H1 (cell line): Measurements from ENCODE around the gene MB. TPM values are rescaled to one million over a fixed set of nuclear protein-coding genes. Genes with fewer than 3 reads are reported as not detected.

Experiments
- CTCF ChIA-PET: fragments of 300-600 bp; sonication (Branson Sonifier 250); formaldehyde crosslinking; loops from one replicate; lab custom pipeline; 2021; ENCODE audit not compliant: partially characterized antibody; lab: Charles Lee
- POLR2A ChIA-PET: fragments of 300-600 bp; sonication (Branson Sonifier 250); formaldehyde crosslinking; loops from one replicate; lab custom pipeline; 2021; ENCODE audit warnings: inconsistent platforms; ENCODE audit not compliant: partially characterized antibody; lab: Charles Lee
- DNase-seq, 2 experiments: peaks; one replicate each; pipeline versions ENCODE4 v3.0.0 to v3.0.0-alpha.2; 2010 to 2022; ENCODE audit warnings: low spot score in 2 of 2, low read depth in 1 of 2, mixed read lengths in 1 of 2
- FAIRE-seq: peaks from 2 replicates; lab custom pipeline; 2011; peaks lifted over from hg19 to GRCh38; lab: Jason Lieb, UNC
- H2AFZ ChIP-seq: 2 replicates; pipeline ENCODE4 v1.8.1; 2012; ENCODE audit warnings: low read length, inconsistent platforms
- H2AK5ac ChIP-seq: 2 replicates; pipeline ENCODE4 v1.6.1; 2013; ENCODE audit warnings: low read depth, low read length
- H2BK120ac ChIP-seq: replicated peaks from 2 replicates; pipeline ENCODE3; 2013; ENCODE audit warnings: low read depth, low read length, inconsistent platforms
- H2BK12ac ChIP-seq: 2 replicates; pipeline ENCODE4 v1.6.1; 2013; ENCODE audit warnings: low read depth, low read length
- H2BK15ac ChIP-seq: 2 replicates; pipeline ENCODE4 v1.6.1; 2013; ENCODE audit warnings: low read length
- H2BK20ac ChIP-seq: 2 replicates; pipeline ENCODE4 v1.6.1; 2013; ENCODE audit warnings: low read length
- H2BK5ac ChIP-seq: 2 replicates; pipeline ENCODE4 v1.6.1; 2013; ENCODE audit warnings: low read depth, low read length
- H3K14ac ChIP-seq: 2 replicates; pipeline ENCODE4 v1.6.1; 2013; ENCODE audit warnings: inconsistent platforms; ENCODE audit not compliant: insufficient read length
- H3K18ac ChIP-seq: 2 replicates; pipeline ENCODE4 v1.6.1; 2013; ENCODE audit warnings: low read length; ENCODE audit errors: extremely low read depth
- H3K23ac ChIP-seq: 2 replicates; pipeline ENCODE4 v1.6.1; 2013; ENCODE audit warnings: inconsistent platforms; ENCODE audit not compliant: insufficient read length
- H3K23me2 ChIP-seq: 2 replicates; pipeline ENCODE4 v1.6.1; 2013; ENCODE audit warnings: low read depth, low read length
- H3K27ac ChIP-seq: 2 replicates; pipeline ENCODE4 v1.6.1; 2011; ENCODE audit warnings: low read depth, low read length, inconsistent platforms
- H3K27me3 ChIP-seq, 4 experiments: replicated peaks in 1 of 4; 1 replicate in 1 of 4; 2 replicates in 3 of 4; pipeline versions ENCODE4 v1.6.1 to v1.8.1; 2011 to 2013; ENCODE audit warnings: low read length in 3 of 4, mild to moderate bottlenecking in 3 of 4, inconsistent platforms in 2 of 4, mixed read lengths in 2 of 4, moderate library complexity in 1 of 4; ENCODE audit not compliant: control insufficient read depth in 3 of 4, insufficient read depth in 3 of 4; ENCODE audit errors: extremely low read depth in 1 of 4
- H3K36me3 ChIP-seq, 4 experiments: 2 replicates each; pipeline versions ENCODE4 v1.6.1 to v1.8.1; 2011 to 2013; ENCODE audit warnings: mild to moderate bottlenecking in 4 of 4, low read length in 3 of 4, moderate library complexity in 2 of 4, control low read depth in 1 of 4, inconsistent platforms in 1 of 4; ENCODE audit not compliant: insufficient read depth in 4 of 4, control insufficient read depth in 2 of 4
- H3K4ac ChIP-seq: replicated peaks from 2 replicates; pipeline ENCODE3; 2013; ENCODE audit warnings: low read length, low read depth, mixed read lengths, inconsistent platforms; ENCODE audit not compliant: insufficient read length
- H3K4me1 ChIP-seq, 4 experiments: replicated peaks in 1 of 4; 1 replicate in 1 of 4; 2 replicates in 3 of 4; pipeline versions ENCODE4 v1.6.1 to v1.8.1; 2011 to 2013; ENCODE audit warnings: low read length in 3 of 4, inconsistent platforms in 2 of 4, mixed read lengths in 1 of 4; ENCODE audit not compliant: insufficient read depth in 4 of 4, control insufficient read depth in 3 of 4
- H3K4me2 ChIP-seq, 2 experiments: 2 replicates each; pipeline versions ENCODE4 v1.6.1 to v1.8.1; 2011 to 2013; ENCODE audit warnings: low read depth in 2 of 2, low read length in 2 of 2, control low read depth in 1 of 2, inconsistent platforms in 1 of 2, mild to moderate bottlenecking in 1 of 2; ENCODE audit not compliant: insufficient read depth in 1 of 2
- H3K4me3 ChIP-seq, 4 experiments: fragments of 200-600, 300-600 bp in 1 of 4; sonication (generic), shearing (Covaris generic), sonication (Bioruptor Twin) in 1 of 4; 2 replicates each; pipeline versions ENCODE4 v1.5.1 to v1.8.1; 2011 to 2016; ENCODE audit warnings: low read length in 4 of 4, low read depth in 3 of 4, control low read depth in 2 of 4, inconsistent platforms in 2 of 4, mild to moderate bottlenecking in 2 of 4, mixed read lengths in 1 of 4, moderate library complexity in 1 of 4; ENCODE audit not compliant: insufficient read depth in 2 of 4; ENCODE audit errors: extremely low read depth in 1 of 4
- H3K56ac ChIP-seq: replicated peaks from 2 replicates; pipeline ENCODE3; 2013; ENCODE audit warnings: low read depth, mild to moderate bottlenecking, mixed read lengths, low read length, inconsistent platforms; ENCODE audit not compliant: insufficient read length
- H3K79me1 ChIP-seq: 2 replicates; pipeline ENCODE4 v1.6.1; 2013; ENCODE audit warnings: low read depth, low read length, control low read depth
- H3K79me2 ChIP-seq, 2 experiments: 2 replicates each; pipeline versions ENCODE4 v1.6.1 to v1.8.1; 2012 to 2013; ENCODE audit warnings: low read length in 2 of 2, mild to moderate bottlenecking in 2 of 2, inconsistent platforms in 1 of 2; ENCODE audit not compliant: insufficient read depth in 2 of 2, control insufficient read depth in 1 of 2
- H3K9ac ChIP-seq, 4 experiments: replicated peaks in 1 of 4; 1 replicate in 1 of 4; 2 replicates in 3 of 4; pipeline versions ENCODE4 v1.6.1 to v1.8.1; 2011 to 2013; ENCODE audit warnings: low read depth in 3 of 4, low read length in 3 of 4, control low read depth in 2 of 4, mild to moderate bottlenecking in 2 of 4, moderate library complexity in 2 of 4, inconsistent platforms in 1 of 4; ENCODE audit errors: extremely low read depth in 1 of 4
- H3K9me3 ChIP-seq, 2 experiments: 2 replicates each; pipeline versions ENCODE4 v1.6.1 to v1.8.1; 2012 to 2013; ENCODE audit warnings: mild to moderate bottlenecking in 2 of 2, moderate library complexity in 2 of 2, control low read depth in 1 of 2, inconsistent platforms in 1 of 2, low read depth in 1 of 2, low read length in 1 of 2, mixed read lengths in 1 of 2; ENCODE audit not compliant: insufficient read depth in 2 of 2
- H4K20me1 ChIP-seq, 2 experiments: replicated peaks in 1 of 2; 2 replicates each; pipeline versions ENCODE3 to v1.8.1; 2011 to 2013; ENCODE audit warnings: inconsistent platforms in 2 of 2, low read length in 2 of 2, mild to moderate bottlenecking in 1 of 2; ENCODE audit not compliant: insufficient read depth in 2 of 2, control insufficient read depth in 1 of 2
- H4K5ac ChIP-seq: 2 replicates; pipeline ENCODE4 v1.6.1; 2013; ENCODE audit warnings: low read length, low read depth, mixed read lengths, inconsistent platforms; ENCODE audit not compliant: insufficient read length
- H4K8ac ChIP-seq: 2 replicates; pipeline ENCODE4 v1.8.0; 2013; ENCODE audit warnings: mild to moderate bottlenecking, moderate library complexity, low read length, inconsistent platforms; ENCODE audit not compliant: insufficient read depth; ENCODE audit errors: extremely low read depth
- H4K91ac ChIP-seq: replicated peaks from 2 replicates; pipeline ENCODE3; 2013; ENCODE audit warnings: low read length, mixed read lengths, inconsistent platforms; ENCODE audit not compliant: insufficient read length
- ASH2L ChIP-seq: fragments of 200-600, 300-600 bp; sonication (generic); IDR thresholded peaks from one replicate; pipeline ENCODE4 v1.7.1; 2017; ENCODE audit warnings: low read length
- CREB1 ChIP-seq: IDR thresholded peaks from 2 replicates; pipeline ENCODE4 v1.6.1; 2012; ENCODE audit warnings: inconsistent platforms
- HDAC2 ChIP-seq, 2 experiments: fragments of 300-600 bp in 1 of 2; sonication (generic) in 1 of 2; IDR thresholded peaks; 2 replicates each; pipeline ENCODE4 v1.6.1; 2011 to 2012; ENCODE audit warnings: low read depth in 2 of 2, low read length in 2 of 2, mild to moderate bottlenecking in 2 of 2, moderate library complexity in 2 of 2, borderline replicate concordance in 1 of 2, inconsistent platforms in 1 of 2
- KDM1A ChIP-seq: fragments of 200-600, 300-600 bp; sonication (generic); IDR thresholded peaks from 2 replicates; pipeline ENCODE4 v1.7.1; 2016; ENCODE audit warnings: mild to moderate bottlenecking, low read length, borderline replicate concordance
- MAX ChIP-seq: IDR thresholded peaks from 2 replicates; pipeline ENCODE4 v1.6.1; 2012; ENCODE audit warnings: inconsistent platforms
- POLR2AphosphoS5 ChIP-seq: IDR thresholded peaks from 2 replicates; pipeline ENCODE4 v1.6.1; 2011; ENCODE audit warnings: low read depth, low read length
- RBBP5 ChIP-seq: IDR thresholded peaks from 2 replicates; pipeline ENCODE4 v1.7.1; 2012; ENCODE audit warnings: low read depth, mild to moderate bottlenecking, inconsistent platforms, low read length, moderate library complexity, borderline replicate concordance
- WGBS, 2 experiments: shearing (Covaris generic) in 1 of 2; methylation state at CpG; one replicate each; pipeline versions ENCODE4 v1.1.6 to v1.1.7; 2013 to 2015; ENCODE audit warnings: low lambda C conversion rate in 2 of 2, mixed read lengths in 2 of 2, inconsistent platforms in 1 of 2, low coverage in 1 of 2, missing lambda C conversion rate in 1 of 2; ENCODE audit not compliant: insufficient replicate concordance in 2 of 2, insufficient coverage in 1 of 2, insufficient read length in 1 of 2; ENCODE audit errors: extremely low coverage in 1 of 2, missing lambda C conversion rate in 1 of 2; 5-methylcytosine and 5-hydroxymethylcytosine counted together
- polyA plus RNA-seq, 7 experiments: library from polyadenylated mRNA; depleted of rRNA in 3 of 7; stranded (reverse) in 5 of 7; unstranded in 2 of 7; fragments of >200 nt in 5 of 7; fragments of 200-250 nt in 2 of 7; gene quantifications; 1 replicate in 5 of 7; 2 replicates in 1 of 7; 4 replicates in 1 of 7; pipeline versions ENCODE4 v1.2.1 to v1.2.3, GENCODE V29; 2011 to 2013; ENCODE audit warnings: missing spikeins in 2 of 7, mixed read lengths in 2 of 7
- total RNA-seq: library from RNA; stranded (reverse); fragmentation: NEBNext Ultra II Directional; extraction: Animal tissue kit (Norgen Biotek cat#: 25700); gene quantifications from 2 replicates; pipeline ENCODE4 v1.2.1, GENCODE V29; 2021

Gene MB
- total and polyA plus RNA-seq, 2 of the 8 experiments (the other 6 are each of a cell fraction or from before 2014, with no cell fraction given) = 1.5 TPM; not detected in 1

- H2AFZ ChIP-seq = no peak overlapping the region
Observed at GRCh38 chr22:35591714-35592417, 25.3 kb downstream of the MB start.

More at GRCh38 chr22:35591714-35592417, 25.3 kb downstream of the MB start:
- CTCF ChIA-PET = interaction anchor here (0.8 to 2.2 kb wide), 7 partner anchors 9 to 244 kb away, joined by 3 to 12 read pairs (median 3); no protein-coding TSS in a partner anchor
- no peak overlapping the region for H3K18ac ChIP-seq
- no peak overlapping the region for H2BK20ac ChIP-seq
- H3K4me1 ChIP-seq = peaks cover 0 to 17% (median 1%) of the 10 kb centered on the region in 4 experiments; a peak in 3 of 7 replicates
- no peaks in the 10 kb centered on the region; a peak in 1 of 7 replicates for H3K27me3 ChIP-seq
- H3K79me2 ChIP-seq = no peaks in the 10 kb centered on the region
- H4K8ac ChIP-seq = no peak overlapping the region
- no peak overlapping the region for H3K23ac ChIP-seq
- H3K9ac ChIP-seq = no peak overlapping the region
- H3K4ac ChIP-seq = no peak overlapping the region
- H2BK12ac ChIP-seq = no peak overlapping the region; the same call in 1 of the 2 replicates
- peak overlapping the region; percentile 83 for H4K91ac ChIP-seq
- no peaks in the 10 kb centered on the region for H3K36me3 ChIP-seq
- no peaks in the 10 kb centered on the region for H4K20me1 ChIP-seq
- 87% methylated on average over 14 of the region's 14 CpGs; no CpG with 5 or more reads in 1 of the 2 experiments for WGBS, 2 experiments
- H3K14ac ChIP-seq = no peak overlapping the region
- POLR2A ChIA-PET = interaction anchor here (0.6 to 1.3 kb wide), 7 partner anchors 12 to 239 kb away, joined by 3 to 5 read pairs (median 3); no protein-coding TSS in a partner anchor
- 0 out of 2 replicates have a peak overlapping the region, but pooled peaks have one; percentile 2 for H2AK5ac ChIP-seq
- no peak overlapping the region; a peak in 1 of 4 replicates for H3K4me2 ChIP-seq
- no peak overlapping the region for H2BK5ac ChIP-seq
- H2BK15ac ChIP-seq = no peak overlapping the region
- H3K9me3 ChIP-seq = no peaks in the 10 kb centered on the region
- no peak overlapping the region for H3K4me3 ChIP-seq
- no peak overlapping the region for H2BK120ac ChIP-seq
- H3K23me2 ChIP-seq = no peaks in the 10 kb centered on the region; the same call in 1 of the 2 replicates
- H4K5ac ChIP-seq = no peak overlapping the region
- FAIRE-seq = no peak
- H3K79me1 ChIP-seq = no peaks in the 10 kb centered on the region
- H3K56ac ChIP-seq = no peak overlapping the region
- no peak for DNase-seq
- TF ChIP-seq HDAC2 (IDR thresholded peaks at IDR 0.05; ENCODE audit: borderline replicate concordance in 1 of 2, low read depth in 2 of 2, low read length in 2 of 2) (0 out of 4 replicates have a peak, but pooled peaks of 1 of the 2 experiments have one; percentile 61), POLR2AphosphoS5 (no peak), MAX (no peak), KDM1A (peak; percentile 85; the same call in 1 of the 2 replicates), RBBP5 (no peak), ASH2L (no peak), CREB1 (no peak)
- TF ChIP-seq, all 59 proteins: peak for 2
- no peak overlapping the region for H3K27ac ChIP-seq
